Brain microvascular endothelial cell (primary cell): ENCODE data around the gene MXRA7.
"Not testable (repeated sequence)": the region's sequence is repeated elsewhere in the genome, so short reads cannot be mapped to it uniquely, and the experiment has no call there.

Source experiments
- DNase-seq: peaks from one replicate; pipeline ENCODE4 v3.0.0-alpha.2; 2020
- H3K27ac ChIP-seq: fragments of 250-450 bp; sonication (Bioruptor Pico); 2 replicates; pipeline ENCODE4 v1.5.1; 2020; ENCODE audit warnings: mild to moderate bottlenecking, moderate library complexity
- H3K27me3 ChIP-seq: fragments of 250-450 bp; sonication (Bioruptor Pico); replicated peaks from 2 replicates; pipeline ENCODE4 v1.5.1; 2020; ENCODE audit warnings: mild to moderate bottlenecking
- H3K36me3 ChIP-seq: fragments of 250-450 bp; sonication (Bioruptor Pico); replicated peaks from 2 replicates; pipeline ENCODE4 v1.5.1; 2020; ENCODE audit warnings: mild to moderate bottlenecking
- H3K4me3 ChIP-seq: 2 replicates; pipeline ENCODE4 v1.5.1; 2011; ENCODE audit warnings: low read depth, mild to moderate bottlenecking, control low read depth, low read length, moderate library complexity
- CTCF ChIP-seq: IDR thresholded peaks from 2 replicates; pipeline ENCODE4 v1.5.1; 2011; ENCODE audit warnings: low read depth, mild to moderate bottlenecking, moderate library complexity, low read length, control low read depth, inconsistent platforms; ENCODE audit errors: missing control alignments
- in situ Hi-C: cut with HindIII; loops from 2 replicates; pipeline ENCODE4 v1.10.0; 2017; ENCODE audit warnings: low sequenced_read_pairs, low pct_ligation_motif_present

The MXRA7 gene

GRCh38 chr17:76701471-76701967, 9.2 kb downstream of the MXRA7 start:
- peak overlapping the region; percentile 15 for H3K4me3 ChIP-seq

GRCh38 chr17:76700617-76701470, 9.9 kb downstream of the MXRA7 start:
- Histone ChIP-seq H3K27ac (peak overlapping the region; percentile 82), H3K36me3 (peaks cover 4% of the 10 kb centered on the region), H3K4me3 (peak overlapping the region; percentile 37), H3K27me3 (no peaks in the 10 kb centered on the region)
- in situ Hi-C loops: no loop called here
- peak; percentile 86 for DNase-seq
- TF ChIP-seq CTCF: no peak

More at GRCh38 chr17:76701471-76701967, 9.2 kb downstream of the MXRA7 start:
- Histone ChIP-seq H3K27me3 (no peaks in the 10 kb centered on the region), H3K27ac (peak overlapping the region; percentile 82), H3K36me3 (peaks cover 3% of the 10 kb centered on the region)
- no peak for DNase-seq
- in situ Hi-C loops: no loop called here
- TF ChIP-seq CTCF: no peak

GRCh38 chr17:76700270-76700616, 10.5 kb downstream of the MXRA7 start:
- no peaks in the 10 kb centered on the region for H3K27me3 ChIP-seq
- no peak overlapping the region for H3K4me3 ChIP-seq
- no peak for TF ChIP-seq CTCF
- in situ Hi-C loops: no loop called here
- peaks cover 4% of the 10 kb centered on the region for H3K36me3 ChIP-seq
- DNase-seq: no peak
- peak overlapping the region; percentile 82 for H3K27ac ChIP-seq

GRCh38 chr17:76698466-76698977, 12.2 kb downstream of the MXRA7 start:
- H3K27me3 ChIP-seq, in situ Hi-C loops, DNase-seq, H3K4me3 ChIP-seq, H3K36me3 ChIP-seq, H3K27ac ChIP-seq: not testable (repeated sequence)

- H3K27me3 ChIP-seq: no peaks in the 10 kb centered on the region
- TF ChIP-seq CTCF: no peak
- peak; percentile 46 for DNase-seq
- in situ Hi-C loops: no loop called here
- peaks cover 4% of the 10 kb centered on the region for H3K36me3 ChIP-seq
- no peak overlapping the region for H3K4me3 ChIP-seq
- peak overlapping the region; percentile 79 for H3K27ac ChIP-seq
Measured at GRCh38 chr17:76697702-76698465, 12.9 kb downstream of the MXRA7 start.
